ENCODE data around the gene MYBPC2. TPM values are rescaled to one million over a fixed set of nuclear protein-coding genes. Genes with fewer than 3 reads are reported as not detected.
A peak's percentile ranks its signal among the peaks of the same experiment; 100 is the strongest.

MYBPC2 gene
- total and polyA plus RNA-seq, 9 of the 15 experiments (the other 6 are each of a cell fraction or from before 2014, with no cell fraction given): 0.01 to 0.14 (median 0.04) TPM; not detected in 6

- TF ChIP-seq NR2C2 (CRISPR knock-in tag; IDR thresholded peaks at IDR 0.05) (peak; percentile 92), NR2C2 (tag; IDR thresholded peaks at IDR 0.05) (peak; percentile 88), PCBP1 (IDR thresholded peaks at IDR 0.05; ENCODE audit: low read depth, low read length, poor library complexity, severe bottlenecking) (no peak), NR2C1 (IDR thresholded peaks at IDR 0.05) (peak; percentile 95), NR2C1 (tag; IDR thresholded peaks at IDR 0.05) (peak; percentile 96), NONO (IDR thresholded peaks at IDR 0.05; ENCODE audit: low read depth in 2 of 2, low read length in 1 of 2) (no peak)
These were observed 26.4 kb upstream of the MYBPC2 start (continued) for GRCh38 chr19:50406156-50406820.

GRCh38 chr19:50406829-50407228 is 25.9 kb upstream of the MYBPC2 start:
- Histone ChIP-seq H3K9ac (ENCODE audit: insufficient read depth in 1 of 2, low read depth in 2 of 2, low read length in 2 of 2) (no peak overlapping the region; a peak in 1 of 4 replicates), H3K27me3 (ENCODE audit: control insufficient read depth in 2 of 2, insufficient read depth in 2 of 2, low read length in 2 of 2) (no peaks in the 10 kb centered on the region), H3K27ac (ENCODE audit: extremely low read depth, low read depth, low read length) (no peak overlapping the region), H3K4me1 (replicated peaks in 1 of 2; ENCODE audit: control insufficient read depth in 2 of 2, insufficient read depth in 2 of 2, low read length in 2 of 2) (peaks cover 0 to 16% of the 10 kb centered on the region in 2 experiments; a peak in 1 of 5 replicates), H3K79me2 (ENCODE audit: control insufficient read depth, insufficient read depth, low read length) (no peaks in the 10 kb centered on the region), H3K36me3 (ENCODE audit: control insufficient read depth, insufficient read depth, low read length) (peaks cover 83% of the 10 kb centered on the region; the same call in 2 of the 3 replicates), H2AFZ (ENCODE audit: low read depth, low read length) (no peak overlapping the region), H3K9me1 (ENCODE audit: control insufficient read depth, insufficient read depth, low read length) (no peaks in the 10 kb centered on the region), H4K20me1 (replicated peaks; ENCODE audit: control insufficient read depth, insufficient read depth, low read length) (no peaks in the 10 kb centered on the region), H3K4me2 (ENCODE audit: insufficient read depth, low read length) (no peak overlapping the region), H3K9me3 (replicated peaks; ENCODE audit: control insufficient read depth, insufficient read depth, low read depth, low read length) (no peaks in the 10 kb centered on the region), H3K4me3 (no peak overlapping the region)
- BruUV-seq (replicated peaks): no TSS peak
- in situ Hi-C loops (cut with MboI) (no loop called here), intact Hi-C loops (cut with micrococcal nuclease) (no loop called here)
- ATAC-seq (no peak), DNase-seq (ENCODE audit: extremely low read depth in 1 of 4, low spot score in 3 of 4) (no peak), FAIRE-seq (no peak)
- ChIA-PET CTCF (ENCODE audit: low intra/inter-chr PET ratio) (no interaction called here), POLR2A (no interaction called here)
- 96% methylated on average over 9 of the region's 19 CpGs for WGBS (ENCODE audit: insufficient coverage, low coverage, missing lambda C conversion rate)
- TF ChIP-seq ZBTB9 (CRISPR knock-in tag; IDR thresholded peaks at IDR 0.05) (no peak), THRB (CRISPR knock-in tag; conservative IDR thresholded peaks at IDR 0.05) (no peak), ZNF436 (CRISPR knock-in tag; IDR thresholded peaks at IDR 0.05) (no peak), CTBP1 (IDR thresholded peaks at IDR 0.05; ENCODE audit: borderline replicate concordance) (no peak), POLR2G (IDR thresholded peaks at IDR 0.05; ENCODE audit: low read depth, low read length) (peak; percentile 47)

All from K562 (cell line).